ENCODE results near the gene XPOT. TPM values are rescaled to one million over a fixed set of nuclear protein-coding genes. Genes with fewer than 3 reads are reported as not detected.

XPOT gene
- total RNA-seq, 1 experiment from 2014 or later, result 298 TPM

GRCh38 chr12:64456119-64456518, 51.9 kb downstream of the XPOT start:
- Mint-ChIP-seq H3K27ac (ENCODE audit: low read depth, unreplicated experiment) (no peak overlapping the region), H3K27me3 (ENCODE audit: insufficient read depth, unreplicated experiment) (no peaks in the 10 kb centered on the region), H3K36me3 (ENCODE audit: insufficient read depth, unreplicated experiment) (peaks cover 44% of the 10 kb centered on the region), H3K4me3 (ENCODE audit: unreplicated experiment) (no peak overlapping the region), H3K9me3 (ENCODE audit: unreplicated experiment) (no peaks in the 10 kb centered on the region), H3K4me1 (ENCODE audit: insufficient read depth, unreplicated experiment) (peaks cover 14% of the 10 kb centered on the region)
- BruUV-seq (replicated peaks), result no TSS peak
- ChIA-PET CTCF (interaction anchor here (0.6 kb wide), 2 partner anchors 283 to 339 kb away, joined by 3 to 5 read pairs; no protein-coding TSS in a partner anchor), POLR2A (no interaction called here)
- intact Hi-C loops (cut with micrococcal nuclease), result loop anchor here (10.0 kb wide), 1 partner anchor 239 kb away; no protein-coding TSS in a partner anchor
- TF ChIP-seq CTCF (IDR thresholded peaks at IDR 0.05; ENCODE audit: unreplicated experiment), result no peak
- no peak for DNase-seq (ENCODE audit: unreplicated experiment)

- Mint-ChIP-seq H3K9me3 (ENCODE audit: unreplicated experiment) (no peaks in the 10 kb centered on the region), H3K27me3 (ENCODE audit: insufficient read depth, unreplicated experiment) (no peaks in the 10 kb centered on the region), H3K36me3 (ENCODE audit: insufficient read depth, unreplicated experiment) (peaks cover 51% of the 10 kb centered on the region), H3K27ac (ENCODE audit: low read depth, unreplicated experiment) (no peak overlapping the region), H3K4me3 (ENCODE audit: unreplicated experiment) (no peak overlapping the region), H3K4me1 (ENCODE audit: insufficient read depth, unreplicated experiment) (peaks cover 21% of the 10 kb centered on the region)
- POLR2A ChIA-PET, result interaction anchor here (0.7 to 1.3 kb wide), 2 partner anchors 10 to 65 kb away, joined by 4 to 5 read pairs; no protein-coding TSS in a partner anchor
- CTCF ChIA-PET, result interaction anchor here (0.7 kb wide), 1 partner anchor 29 kb away, joined by 5 read pairs; no protein-coding TSS in a partner anchor
- intact Hi-C loops (cut with micrococcal nuclease), result loop anchor here (10.0 kb wide), 1 partner anchor 238 kb away; no protein-coding TSS in a partner anchor
- DNase-seq (ENCODE audit: unreplicated experiment), result no peak
- no TSS peak for BruUV-seq (replicated peaks)
- no peak for TF ChIP-seq CTCF (IDR thresholded peaks at IDR 0.05; ENCODE audit: unreplicated experiment)
Observed at GRCh38 chr12:64457032-64457431, 52.8 kb downstream of the XPOT start.

DNA sequence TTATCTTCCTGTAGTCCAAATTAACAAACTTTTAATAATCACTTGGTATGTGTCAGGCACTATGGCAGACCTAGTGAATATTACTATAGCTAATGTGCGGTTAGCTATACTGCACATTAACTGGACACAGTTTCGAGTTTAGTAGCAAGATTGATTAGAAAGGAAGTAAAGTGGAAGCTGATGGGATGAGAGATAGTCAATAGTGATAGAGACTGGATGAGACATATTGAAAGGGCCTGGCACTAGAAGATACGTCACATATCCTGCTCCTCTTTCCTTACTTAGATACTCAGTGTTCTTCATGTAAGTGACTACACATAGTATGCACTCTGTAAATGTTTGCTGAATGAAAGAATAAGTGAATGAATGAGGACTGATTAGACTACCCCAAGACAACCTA, 53.3 kb downstream of the XPOT start:
- H3K27me3 Mint-ChIP-seq (ENCODE audit: insufficient read depth, unreplicated experiment), result no peaks in the 10 kb centered on the region
- no TSS peak for BruUV-seq (replicated peaks)
- H3K9me3 Mint-ChIP-seq (ENCODE audit: unreplicated experiment), result no peaks in the 10 kb centered on the region
- H3K27ac Mint-ChIP-seq (ENCODE audit: low read depth, unreplicated experiment), result no peak overlapping the region
- H3K4me1 Mint-ChIP-seq (ENCODE audit: insufficient read depth, unreplicated experiment), result peaks cover 21% of the 10 kb centered on the region
- TF ChIP-seq CTCF (IDR thresholded peaks at IDR 0.05; ENCODE audit: unreplicated experiment), result no peak
- no peak for DNase-seq (ENCODE audit: unreplicated experiment)
- intact Hi-C loops (cut with micrococcal nuclease), result loop anchor here (10.0 kb wide), 1 partner anchor 237 kb away; no protein-coding TSS in a partner anchor
- ChIA-PET POLR2A (interaction anchor here (1.3 kb wide), 1 partner anchor 10 kb away, joined by 5 read pairs; no protein-coding TSS in a partner anchor), CTCF (interaction anchor here (0.5 to 0.7 kb wide), 2 partner anchors 29 to 1104 kb away, joined by 3 to 5 read pairs; no protein-coding TSS in a partner anchor)
- H3K4me3 Mint-ChIP-seq (ENCODE audit: unreplicated experiment), result no peak overlapping the region
- peaks cover 53% of the 10 kb centered on the region for H3K36me3 Mint-ChIP-seq (ENCODE audit: insufficient read depth, unreplicated experiment)

DNA sequence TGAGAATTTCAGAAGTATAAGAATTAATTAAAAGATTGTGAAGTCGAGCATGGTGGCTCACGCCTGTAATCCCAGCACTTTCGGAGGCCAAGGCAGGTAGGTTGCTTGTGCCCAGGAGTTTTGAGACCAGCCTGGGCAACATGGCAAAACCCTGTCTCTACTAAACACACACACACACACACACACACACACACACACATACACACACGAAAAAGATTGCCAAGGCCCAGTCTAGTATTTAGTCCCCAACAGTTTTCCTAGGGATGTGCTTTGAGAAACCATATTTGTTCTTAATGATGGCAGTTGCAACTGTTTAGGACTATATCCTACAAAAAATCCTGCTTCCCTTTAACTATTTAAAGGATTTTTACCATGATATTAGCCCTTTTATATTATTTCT, 53.7 kb downstream of the XPOT start:
- BruUV-seq (replicated peaks), result no TSS peak
- peaks cover 21% of the 10 kb centered on the region for H3K4me1 Mint-ChIP-seq (ENCODE audit: insufficient read depth, unreplicated experiment)
- no peak for TF ChIP-seq CTCF (IDR thresholded peaks at IDR 0.05; ENCODE audit: unreplicated experiment)
- peaks cover 53% of the 10 kb centered on the region for H3K36me3 Mint-ChIP-seq (ENCODE audit: insufficient read depth, unreplicated experiment)
- H3K27me3 Mint-ChIP-seq (ENCODE audit: insufficient read depth, unreplicated experiment), result no peaks in the 10 kb centered on the region
- POLR2A ChIA-PET, result interaction anchor here (1.3 kb wide), 1 partner anchor 9 kb away, joined by 5 read pairs; no protein-coding TSS in a partner anchor
- no peak overlapping the region for H3K4me3 Mint-ChIP-seq (ENCODE audit: unreplicated experiment)
- H3K27ac Mint-ChIP-seq (ENCODE audit: low read depth, unreplicated experiment), result no peak overlapping the region
- DNase-seq (ENCODE audit: unreplicated experiment), result no peak
- CTCF ChIA-PET, result interaction anchor here (0.5 kb wide), 1 partner anchor 1105 kb away, joined by 3 read pairs; no protein-coding TSS in a partner anchor
- no peaks in the 10 kb centered on the region for H3K9me3 Mint-ChIP-seq (ENCODE audit: unreplicated experiment)
- intact Hi-C loops (cut with micrococcal nuclease), result loop anchor here (10.0 kb wide), 1 partner anchor 237 kb away; no protein-coding TSS in a partner anchor
